Measurements from ENCODE around the gene AQP2.

The AQP2 gene

DNA sequence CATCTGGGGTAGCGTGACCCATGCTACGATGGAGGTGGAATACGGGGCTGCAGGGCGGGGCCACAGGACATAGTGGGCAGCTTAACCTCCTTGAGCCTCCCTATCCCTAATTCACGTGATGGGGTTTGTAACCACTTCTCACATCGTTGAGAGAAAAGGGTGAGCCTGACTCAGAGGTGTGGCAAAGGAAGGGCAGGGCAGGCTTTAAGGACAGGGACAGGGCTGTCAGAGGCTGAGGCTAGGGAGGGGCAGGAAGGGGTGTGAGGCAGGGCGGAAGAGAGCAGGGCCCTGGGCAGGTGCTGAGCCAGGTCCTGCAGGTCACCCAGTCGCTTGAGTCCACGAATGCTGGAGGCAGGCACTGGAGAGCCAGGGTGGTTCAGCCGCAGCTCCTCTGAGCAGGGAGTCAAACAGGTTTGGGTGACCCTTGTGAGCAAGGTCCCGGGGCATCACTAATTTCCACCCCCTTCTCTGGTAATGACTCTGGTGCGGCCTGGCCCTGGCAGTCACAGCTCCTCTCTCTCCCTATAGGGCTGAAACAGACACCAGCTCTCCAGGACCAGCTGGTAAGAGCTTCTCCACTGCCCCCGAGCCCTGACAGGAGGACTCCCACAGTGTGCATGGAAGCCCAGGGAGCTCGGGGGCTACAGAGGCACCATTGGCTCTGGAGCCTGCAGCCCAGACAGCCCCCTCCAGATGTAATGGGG, 7.5 kb upstream of the AQP2 start:
- Histone ChIP-seq H3K9me2 (replicated peaks; ENCODE audit: low read depth, low read length) (no peaks in the 10 kb centered on the region), H3K4me2 (ENCODE audit: low read depth, low read length, poor library complexity, severe bottlenecking) (peak overlapping the region; percentile 75), H3K4me3 (ENCODE audit: low read length, poor library complexity, severe bottlenecking) (no peak overlapping the region), H2AFZ (ENCODE audit: low read length) (no peak overlapping the region; the same call in 1 of the 2 replicates), H3K9ac (ENCODE audit: low read depth, low read length, poor library complexity, severe bottlenecking) (peak overlapping the region; percentile 69), H3K9me3 (ENCODE audit: insufficient read depth, low read depth, low read length) (no peaks in the 10 kb centered on the region), H3K4me1 (ENCODE audit: insufficient read depth, low read length, poor library complexity, severe bottlenecking) (peaks cover 43% of the 10 kb centered on the region), H3K79me2 (ENCODE audit: insufficient read depth, low read length) (no peaks in the 10 kb centered on the region), H3K36me3 (ENCODE audit: insufficient read depth, low read length) (no peaks in the 10 kb centered on the region), H3K27me3 (ENCODE audit: insufficient read depth, low read length, poor library complexity, severe bottlenecking) (no peaks in the 10 kb centered on the region), H3F3A (ENCODE audit: low read depth) (0 out of 2 replicates have a peak, but pooled peaks cover 3% of the 10 kb centered on the region), H4K20me1 (ENCODE audit: insufficient read depth, low read length, poor library complexity, severe bottlenecking) (no peaks in the 10 kb centered on the region)
- TF ChIP-seq, protein P1, sequence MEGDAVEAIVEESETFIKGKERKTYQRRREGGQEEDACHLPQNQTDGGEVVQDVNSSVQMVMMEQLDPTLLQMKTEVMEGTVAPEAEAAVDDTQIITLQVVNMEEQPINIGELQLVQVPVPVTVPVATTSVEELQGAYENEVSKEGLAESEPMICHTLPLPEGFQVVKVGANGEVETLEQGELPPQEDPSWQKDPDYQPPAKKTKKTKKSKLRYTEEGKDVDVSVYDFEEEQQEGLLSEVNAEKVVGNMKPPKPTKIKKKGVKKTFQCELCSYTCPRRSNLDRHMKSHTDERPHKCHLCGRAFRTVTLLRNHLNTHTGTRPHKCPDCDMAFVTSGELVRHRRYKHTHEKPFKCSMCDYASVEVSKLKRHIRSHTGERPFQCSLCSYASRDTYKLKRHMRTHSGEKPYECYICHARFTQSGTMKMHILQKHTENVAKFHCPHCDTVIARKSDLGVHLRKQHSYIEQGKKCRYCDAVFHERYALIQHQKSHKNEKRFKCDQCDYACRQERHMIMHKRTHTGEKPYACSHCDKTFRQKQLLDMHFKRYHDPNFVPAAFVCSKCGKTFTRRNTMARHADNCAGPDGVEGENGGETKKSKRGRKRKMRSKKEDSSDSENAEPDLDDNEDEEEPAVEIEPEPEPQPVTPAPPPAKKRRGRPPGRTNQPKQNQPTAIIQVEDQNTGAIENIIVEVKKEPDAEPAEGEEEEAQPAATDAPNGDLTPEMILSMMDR (conservative IDR thresholded peaks at IDR 0.05; ENCODE audit: low read length), result no peak
- TF ChIP-seq EZH2phosphoT487 (IDR thresholded peaks at IDR 0.05; ENCODE audit: borderline replicate concordance), result no peak

DNA sequence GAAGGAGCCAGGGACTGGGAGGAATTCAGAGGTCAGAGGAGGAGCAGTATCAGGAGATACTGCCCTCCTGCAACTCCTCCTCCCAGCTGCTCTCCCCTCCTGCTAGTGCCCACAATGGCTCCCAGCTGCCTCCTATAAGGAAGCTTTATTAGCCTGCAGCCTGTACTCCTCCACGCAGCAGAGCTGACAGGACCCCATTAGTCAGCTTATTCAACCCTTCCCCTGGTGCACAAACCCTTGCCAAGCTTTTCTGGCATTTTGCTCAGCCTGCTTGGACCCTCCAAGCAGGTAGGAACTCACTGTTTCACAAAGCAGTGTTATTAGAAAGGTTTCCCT, 6.9 kb upstream of the AQP2 start:
- H3F3A ChIP-seq (ENCODE audit: low read depth), result 0 out of 2 replicates have a peak, but pooled peaks cover 3% of the 10 kb centered on the region
- no peaks in the 10 kb centered on the region for H3K79me2 ChIP-seq (ENCODE audit: insufficient read depth, low read length)
- H3K27me3 ChIP-seq (ENCODE audit: insufficient read depth, low read length, poor library complexity, severe bottlenecking), result no peaks in the 10 kb centered on the region
- no peak overlapping the region; the same call in 1 of the 2 replicates for H2AFZ ChIP-seq (ENCODE audit: low read length)
- H3K9me2 ChIP-seq (replicated peaks; ENCODE audit: low read depth, low read length), result no peaks in the 10 kb centered on the region
- H3K4me1 ChIP-seq (ENCODE audit: insufficient read depth, low read length, poor library complexity, severe bottlenecking), result peaks cover 43% of the 10 kb centered on the region
- H3K4me2 ChIP-seq (ENCODE audit: low read depth, low read length, poor library complexity, severe bottlenecking), result peak overlapping the region; percentile 75
- H4K20me1 ChIP-seq (ENCODE audit: insufficient read depth, low read length, poor library complexity, severe bottlenecking), result no peaks in the 10 kb centered on the region
- peak overlapping the region; percentile 69 for H3K9ac ChIP-seq (ENCODE audit: low read depth, low read length, poor library complexity, severe bottlenecking)
- H3K9me3 ChIP-seq (ENCODE audit: insufficient read depth, low read depth, low read length), result no peaks in the 10 kb centered on the region
- H3K4me3 ChIP-seq (ENCODE audit: low read length, poor library complexity, severe bottlenecking), result no peak overlapping the region
- TF ChIP-seq EZH2phosphoT487 (IDR thresholded peaks at IDR 0.05; ENCODE audit: borderline replicate concordance), result no peak
- no peaks in the 10 kb centered on the region for H3K36me3 ChIP-seq (ENCODE audit: insufficient read depth, low read length)

DNA sequence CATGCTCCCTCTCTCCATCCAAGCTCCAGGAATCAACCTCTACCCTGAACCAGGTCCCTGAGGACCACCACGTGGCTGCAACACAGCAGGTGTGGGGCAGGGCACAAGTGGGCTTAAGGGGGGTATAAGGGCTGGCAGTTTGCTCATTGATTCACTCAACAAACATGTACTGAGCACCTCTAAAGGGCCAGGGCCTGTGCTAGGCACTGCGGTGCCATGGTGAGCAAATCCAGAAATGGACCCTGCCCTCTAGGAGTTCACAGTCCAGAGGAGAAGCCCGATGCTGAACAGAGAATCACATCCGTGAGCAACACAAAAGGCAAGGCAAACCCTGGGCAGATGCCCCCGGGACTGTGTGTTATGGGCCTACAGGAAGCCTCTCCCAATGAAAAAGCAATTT, 6.5 kb upstream of the AQP2 start:
- peak overlapping the region; percentile 37; the same call in 1 of the 2 replicates for H2AFZ ChIP-seq (ENCODE audit: low read length)
- no peaks in the 10 kb centered on the region for H3K79me2 ChIP-seq (ENCODE audit: insufficient read depth, low read length)
- no peaks in the 10 kb centered on the region for H3K36me3 ChIP-seq (ENCODE audit: insufficient read depth, low read length)
- H3K4me2 ChIP-seq (ENCODE audit: low read depth, low read length, poor library complexity, severe bottlenecking), result peak overlapping the region; percentile 75
- H3K9me2 ChIP-seq (replicated peaks; ENCODE audit: low read depth, low read length), result no peaks in the 10 kb centered on the region
- peaks cover 43% of the 10 kb centered on the region for H3K4me1 ChIP-seq (ENCODE audit: insufficient read depth, low read length, poor library complexity, severe bottlenecking)
- no peaks in the 10 kb centered on the region for H3K27me3 ChIP-seq (ENCODE audit: insufficient read depth, low read length, poor library complexity, severe bottlenecking)
- 0 out of 2 replicates have a peak, but pooled peaks cover 3% of the 10 kb centered on the region for H3F3A ChIP-seq (ENCODE audit: low read depth)
- H3K4me3 ChIP-seq (ENCODE audit: low read length, poor library complexity, severe bottlenecking), result no peak overlapping the region
- TF ChIP-seq, protein P1 (conservative IDR thresholded peaks at IDR 0.05; ENCODE audit: low read length), result no peak
- no peak for TF ChIP-seq EZH2phosphoT487 (IDR thresholded peaks at IDR 0.05; ENCODE audit: borderline replicate concordance)
- H4K20me1 ChIP-seq (ENCODE audit: insufficient read depth, low read length, poor library complexity, severe bottlenecking), result no peaks in the 10 kb centered on the region
- H3K9ac ChIP-seq (ENCODE audit: low read depth, low read length, poor library complexity, severe bottlenecking), result peak overlapping the region; percentile 69
- no peaks in the 10 kb centered on the region for H3K9me3 ChIP-seq (ENCODE audit: insufficient read depth, low read depth, low read length)
